GM21717 (cell line): ENCODE measurements around the gene DNAJC16.
"Not testable (repeated sequence)": the region's sequence is repeated elsewhere in the genome, so short reads cannot be mapped to it uniquely, and the experiment has no call there.

Source experiments
- ATAC-seq: cut with Tn5 transposase; IDR thresholded peaks from one replicate; pipeline ENCODE4 v1.9.1; 2021; ENCODE audit warnings: mild to moderate bottlenecking, moderate library complexity; ENCODE audit not compliant: unreplicated experiment

The DNAJC16 gene

GRCh38 chr1:15506831-15507230, 19.8 kb upstream of the DNAJC16 start:
- no peak for ATAC-seq

- no peak for ATAC-seq
Measured at GRCh38 chr1:15507278-15507677, 19.4 kb upstream of the DNAJC16 start.

GRCh38 chr1:15508700-15509487, 17.8 kb upstream of the DNAJC16 start:
- no peak for ATAC-seq

GRCh38 chr1:15509586-15509985, 17.1 kb upstream of the DNAJC16 start:
- ATAC-seq, result no peak

GRCh38 chr1:15510611-15511405, 15.8 kb upstream of the DNAJC16 start:
- no peak for ATAC-seq

GRCh38 chr1:15513192-15513591, 13.5 kb upstream of the DNAJC16 start:
- no peak for ATAC-seq

GRCh38 chr1:15513919-15514318, 12.7 kb upstream of the DNAJC16 start:
- no peak for ATAC-seq

GRCh38 chr1:15514557-15514956, 12.1 kb upstream of the DNAJC16 start:
- ATAC-seq, result not testable (repeated sequence)

GRCh38 chr1:15515022-15515663, 11.5 kb upstream of the DNAJC16 start:
- no peak for ATAC-seq

- no peak for ATAC-seq
Measured at GRCh38 chr1:15519625-15520024, 7.0 kb upstream of the DNAJC16 start.

GRCh38 chr1:15521206-15521906, 5.3 kb upstream of the DNAJC16 start:
- not testable (repeated sequence) for ATAC-seq

- ATAC-seq, result no peak
Measured at GRCh38 chr1:15522551-15522950, 4.1 kb upstream of the DNAJC16 start.

- ATAC-seq, result no peak
Measured at GRCh38 chr1:15523104-15524020, 3.3 kb upstream of the DNAJC16 start.

- ATAC-seq, result no peak
Measured at GRCh38 chr1:15524021-15524282, 2.7 kb upstream of the DNAJC16 start, which contains the start of gene CASP9. Gene CASP9, minus strand, starts transcription at chr1:15524215. Its CDS starts 15 bp downstream, at chr1:15524200.

GRCh38 chr1:15524283-15525049, 2.2 kb upstream of the DNAJC16 start:
- peak; percentile 37 for ATAC-seq

- ATAC-seq, result peak; percentile 0
Measured at GRCh38 chr1:15525050-15526020, 1.3 kb upstream of the DNAJC16 start.

- no peak for ATAC-seq
Measured at GRCh38 chr1:15526021-15526489, 593 bp upstream of the DNAJC16 start.

GRCh38 chr1:15531003-15531402, 4.4 kb downstream of the DNAJC16 start:
- ATAC-seq, result no peak
